GM21723 (cell line): ENCODE measurements around the gene SSUH2.
"Not testable (repeated sequence)": the region's sequence is repeated elsewhere in the genome, so short reads cannot be mapped to it uniquely, and the experiment has no call there.

Source experiments
- ATAC-seq: cut with Tn5 transposase; IDR thresholded peaks from one replicate; pipeline ENCODE4 v1.9.1; 2021; ENCODE audit warnings: mild to moderate bottlenecking, moderate library complexity; ENCODE audit not compliant: unreplicated experiment

SSUH2 gene

DNA sequence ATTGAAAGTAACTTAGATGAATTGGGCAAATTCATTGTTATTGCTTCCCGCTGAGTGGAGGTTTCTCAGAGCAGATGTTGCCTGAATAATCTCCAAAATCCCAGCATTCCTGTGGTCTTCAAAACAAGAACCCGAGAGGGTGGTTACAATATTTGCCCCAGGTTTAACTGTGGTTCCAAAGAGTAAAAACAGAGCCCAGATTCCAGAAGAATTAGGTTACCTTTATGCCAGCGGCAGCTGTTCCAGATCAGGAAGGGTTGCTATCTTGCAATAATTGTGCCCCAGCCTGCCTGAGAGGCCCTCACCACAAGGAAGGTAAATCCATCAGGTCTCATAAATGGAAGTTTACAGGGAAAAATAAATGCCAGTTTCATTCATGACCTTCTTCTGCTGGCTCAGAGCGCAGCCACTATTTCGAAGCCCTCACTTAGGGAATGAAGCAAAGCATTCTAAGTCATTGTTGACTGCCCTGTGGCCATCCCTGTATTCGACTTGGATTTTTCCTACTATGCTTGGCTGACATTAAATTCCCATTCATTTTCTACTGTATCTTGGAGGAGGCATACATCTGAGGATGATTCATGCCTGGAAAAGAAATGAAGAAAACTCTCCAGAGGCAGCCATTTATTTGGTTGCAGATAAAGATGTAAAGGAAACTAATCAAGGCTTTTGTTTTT is 54.6 kb downstream of the SSUH2 start:
- no peak for ATAC-seq

GRCh38 chr3:8584661-8585060 is 59.9 kb downstream of the SSUH2 start:
- ATAC-seq = no peak

DNA sequence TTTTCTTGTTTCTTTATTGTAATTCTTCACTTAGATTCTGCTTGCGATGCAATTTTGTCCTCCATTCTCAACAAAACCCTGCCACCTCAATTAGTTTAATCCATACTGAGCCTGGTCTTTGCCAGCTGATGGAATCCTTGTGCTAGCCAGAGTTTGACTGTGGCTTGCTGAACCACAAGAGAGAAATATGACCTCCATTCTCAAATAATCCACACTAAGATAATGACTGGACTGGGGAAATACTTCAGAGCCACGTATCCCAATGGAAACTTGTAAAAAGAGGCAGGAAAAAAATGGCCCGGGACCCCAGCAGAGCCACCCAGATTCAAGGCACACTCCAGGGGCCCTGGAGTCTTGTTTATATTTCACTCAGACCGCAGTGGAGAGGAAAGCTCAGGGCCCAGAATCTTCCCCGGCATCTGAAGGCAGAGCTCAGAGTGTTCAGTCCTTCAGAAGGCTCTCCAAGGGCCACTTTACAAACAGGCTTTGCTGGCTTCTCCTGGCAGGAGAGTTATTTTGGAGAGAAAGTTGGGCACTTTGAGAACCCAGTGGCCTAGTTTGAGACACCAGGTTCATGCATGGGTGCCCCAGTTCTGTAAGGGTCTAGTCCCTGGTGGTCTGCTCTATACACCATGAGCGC is 62.7 kb downstream of the SSUH2 start:
- no peak for ATAC-seq

- no peak for ATAC-seq
Observed at GRCh38 chr3:8581373-8581772, 63.2 kb downstream of the SSUH2 start.

GRCh38 chr3:8580434-8580833 is 64.2 kb downstream of the SSUH2 start:
- not testable (repeated sequence) for ATAC-seq

DNA sequence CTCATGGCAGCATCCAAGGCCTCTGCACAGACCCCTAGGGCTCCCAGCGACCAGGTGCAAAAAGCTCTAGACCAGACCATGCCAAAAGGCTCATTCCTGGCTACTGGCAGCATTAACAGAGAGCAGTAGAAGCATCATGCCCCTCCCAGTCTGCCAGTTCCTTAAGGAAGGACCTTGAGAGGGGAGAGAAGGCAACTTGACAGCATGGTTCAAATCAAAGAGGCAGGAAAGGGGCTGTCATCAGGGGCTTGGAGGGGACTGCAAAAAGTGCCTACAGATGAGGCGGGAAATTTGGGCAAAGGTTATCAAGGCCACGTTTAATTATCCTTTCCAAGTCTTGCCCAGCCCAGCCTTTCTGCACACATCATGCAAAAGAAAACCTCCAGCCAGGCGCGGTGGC is 64.7 kb downstream of the SSUH2 start:
- ATAC-seq = no peak

- ATAC-seq = peak; percentile 98
Observed at GRCh38 chr3:8579096-8579495, 65.5 kb downstream of the SSUH2 start.

- no peak for ATAC-seq
Observed at GRCh38 chr3:8578282-8578681, 66.3 kb downstream of the SSUH2 start.

- ATAC-seq = no peak
Observed at GRCh38 chr3:8576841-8577571, 67.6 kb downstream of the SSUH2 start.

DNA sequence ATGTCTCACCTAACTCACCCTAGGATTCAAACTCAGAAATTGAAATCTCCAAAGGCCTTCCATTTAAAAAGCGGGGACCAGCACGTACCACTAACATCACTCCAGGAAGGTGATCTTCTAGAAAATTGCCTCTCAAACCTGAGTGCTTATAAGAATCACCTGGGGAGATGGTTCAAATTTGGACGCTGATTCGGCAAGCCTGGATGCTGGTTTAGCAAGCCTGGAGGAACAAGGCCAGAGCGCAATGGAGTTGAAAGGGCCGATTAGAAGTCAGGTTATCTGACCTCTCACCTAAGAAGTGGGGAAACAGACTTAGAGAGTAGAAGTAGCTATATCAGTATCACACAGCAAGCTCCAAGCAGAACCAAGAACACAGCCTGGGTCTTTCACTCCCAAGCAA is 68.2 kb downstream of the SSUH2 start:
- ATAC-seq = no peak

GRCh38 chr3:8575364-8576104 is 69.1 kb downstream of the SSUH2 start:
- ATAC-seq = no peak

- no peak for ATAC-seq
Observed at GRCh38 chr3:8574670-8575322, 69.8 kb downstream of the SSUH2 start.

GRCh38 chr3:8574040-8574669 is 70.4 kb downstream of the SSUH2 start:
- ATAC-seq = no peak

DNA sequence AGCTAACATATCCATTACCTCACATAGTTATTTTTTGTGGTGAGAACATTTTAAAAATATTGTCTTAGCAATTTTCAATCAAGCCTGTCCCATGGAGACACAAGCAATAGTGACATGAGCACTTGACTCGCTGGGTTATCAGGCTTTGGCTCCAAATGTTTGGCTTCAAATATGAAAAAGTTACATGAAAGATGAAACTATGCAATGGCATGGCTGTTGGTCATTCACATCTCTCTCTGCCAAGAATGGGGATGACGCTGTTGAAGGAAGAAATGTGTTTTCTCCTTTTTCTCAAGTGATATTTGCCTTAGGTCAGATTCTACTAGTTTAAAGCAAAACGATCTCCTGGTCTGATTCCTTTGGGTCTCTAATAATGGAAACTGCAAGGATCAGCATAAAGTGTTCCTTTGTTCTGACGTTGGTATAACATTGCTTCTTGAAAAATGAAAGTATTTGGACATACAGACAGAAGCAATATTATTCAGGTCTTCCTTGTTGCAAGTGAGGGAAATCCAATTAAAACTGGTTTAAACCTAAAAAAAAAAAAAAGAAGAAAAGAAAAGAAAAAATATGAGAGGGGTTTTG is 71.2 kb downstream of the SSUH2 start:
- ATAC-seq = no peak

DNA sequence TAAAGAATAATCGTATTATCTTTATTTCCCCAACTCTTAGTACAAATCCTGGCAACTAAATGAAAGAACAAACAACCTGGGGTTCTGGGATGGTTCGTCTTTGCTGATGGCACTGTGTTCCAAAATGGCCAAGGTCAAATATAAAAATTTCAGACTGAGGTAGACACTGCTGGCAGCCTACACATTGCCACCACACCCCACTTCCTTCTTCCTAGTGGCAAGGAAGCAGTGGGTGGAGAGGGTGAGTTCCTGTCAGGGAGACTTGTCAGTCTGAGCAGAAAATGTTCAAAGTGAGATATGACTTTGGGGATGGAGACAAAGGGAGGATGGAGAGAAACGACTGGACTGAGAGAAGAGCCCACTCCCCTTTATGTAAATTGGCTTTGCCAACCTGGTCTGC is 73.3 kb downstream of the SSUH2 start:
- ATAC-seq = no peak
